PC-9 (cell line): ENCODE data around the gene NTNG2. TPM values are rescaled to one million over a fixed set of nuclear protein-coding genes. Genes with fewer than 3 reads are reported as not detected.

Experiments
- BruUV-seq: library from RNA; stranded (reverse); fragments of 400-500 nt; replicated peaks from 2 replicates; lab custom pipeline; 2021; lab: Mats Ljungman, UMichigan
- CTCF ChIA-PET: fragments of 300-600 bp; sonication (Branson Sonifier 250); formaldehyde crosslinking; loops from one replicate; lab custom pipeline; 2022; ENCODE audit warnings: antibody characterized with exemption; lab: Charles Lee
- POLR2A ChIA-PET: fragments of 300-600 bp; sonication (Branson Sonifier 250); formaldehyde crosslinking; loops from one replicate; lab custom pipeline; 2022; ENCODE audit warnings: antibody characterized with exemption; ENCODE audit not compliant: unreplicated experiment; lab: Charles Lee
- DNase-seq, 2 experiments: peaks; one replicate each; pipeline versions ENCODE4 v3.0.0 to v3.0.0-alpha.2; 2015 to 2022; ENCODE audit warnings: mixed read lengths in 1 of 2
- H2AFZ ChIP-seq: fragments of 200-600 bp; sonication (generic); 2 replicates; pipeline ENCODE4 v1.8.1; 2017; ENCODE audit warnings: antibody characterized with exemption
- H3F3A ChIP-seq: fragments of 200-600 bp; sonication (generic); 2 replicates; pipeline ENCODE4 v1.8.1; 2017; ENCODE audit warnings: antibody characterized with exemption, mild to moderate bottlenecking, low read depth; ENCODE audit not compliant: insufficient read depth
- H3K27ac ChIP-seq: fragments of 200-600 bp; sonication (generic); 2 replicates; pipeline ENCODE4 v1.6.1; 2016; ENCODE audit warnings: mixed run types
- H3K27me3 ChIP-seq: fragments of 200-600 bp; sonication (generic); 2 replicates; pipeline ENCODE4 v1.6.1; 2016; ENCODE audit warnings: low read depth, mixed run types; ENCODE audit not compliant: insufficient read depth
- H3K36me3 ChIP-seq: fragments of 200-600 bp; sonication (generic); 2 replicates; pipeline ENCODE4 v1.6.1; 2016; ENCODE audit warnings: low read depth, mixed run types
- H3K4me1 ChIP-seq: fragments of 200-600 bp; sonication (generic); replicated peaks from 2 replicates; pipeline ENCODE4 v1.6.1; 2016; ENCODE audit warnings: mixed run types; ENCODE audit not compliant: insufficient read depth
- H3K4me2 ChIP-seq: fragments of 200-600 bp; sonication (generic); 2 replicates; pipeline ENCODE4 v1.6.1; 2017; ENCODE audit warnings: mixed run types
- H3K4me3 ChIP-seq: fragments of 200-600 bp; sonication (generic); 2 replicates; pipeline ENCODE4 v1.6.1; 2016; ENCODE audit warnings: mixed run types
- H3K79me2 ChIP-seq: fragments of 200-600 bp; sonication (generic); 2 replicates; pipeline ENCODE4 v1.6.1; 2017; ENCODE audit warnings: low read depth, mixed run types
- H3K9me2 ChIP-seq: fragments of 200-600 bp; sonication (generic); 2 replicates; pipeline ENCODE4 v1.8.1; 2017; ENCODE audit warnings: mild to moderate bottlenecking; ENCODE audit not compliant: insufficient read depth
- H3K9me3 ChIP-seq: fragments of 200-600 bp; sonication (generic); 2 replicates; pipeline ENCODE4 v1.8.1; 2016; ENCODE audit warnings: low read depth; ENCODE audit not compliant: insufficient read depth
- H4K20me1 ChIP-seq: fragments of 200-600 bp; sonication (generic); 2 replicates; pipeline ENCODE4 v1.8.1; 2017; ENCODE audit not compliant: insufficient read depth
- CTCF ChIP-seq: fragments of 200-600 bp; sonication (generic); conservative IDR thresholded peaks from 2 replicates; pipeline ENCODE4 v1.6.1; 2017; ENCODE audit warnings: mixed run types, antibody characterized with exemption, mild to moderate bottlenecking, moderate library complexity
- EZH2 ChIP-seq: fragments of 200-600 bp; sonication (generic); IDR thresholded peaks from 2 replicates; pipeline ENCODE4 v1.8.0; 2017; ENCODE audit warnings: antibody characterized with exemption, low read depth
- intact Hi-C: fragments of 100-400 bp; cut with micrococcal nuclease; formaldehyde crosslinking; loops from one replicate; pipeline ENCODE4 v1.10.0; 2022; ENCODE audit not compliant: unreplicated experiment
- total RNA-seq: library from RNA; stranded (reverse); gene quantifications from 2 replicates; pipeline ENCODE4 v1.2.3, GENCODE V29; 2021

NTNG2 gene
- total RNA-seq, 1 experiment from 2014 or later: not detected

DNA sequence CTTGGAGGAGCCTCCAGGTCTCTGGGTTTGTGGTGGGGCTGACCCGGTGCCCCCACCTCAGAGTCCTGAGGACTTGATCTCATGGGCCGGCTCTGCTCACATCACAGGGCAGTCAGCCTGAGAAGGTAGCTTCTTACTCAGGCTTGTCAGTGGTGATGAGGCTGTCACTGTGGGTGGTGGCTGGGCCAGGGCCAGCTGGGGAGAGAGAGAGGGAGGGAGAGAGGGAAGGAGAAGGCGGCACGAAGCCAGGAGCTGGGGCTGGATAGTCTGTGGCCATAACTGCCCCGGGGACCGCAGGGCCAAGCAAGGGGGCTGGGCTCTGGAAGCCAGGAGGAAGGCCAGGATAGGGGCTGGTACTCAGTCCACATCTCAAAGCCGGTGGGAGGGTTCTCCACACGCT, 6.5 kb downstream of the NTNG2 start:
- Histone ChIP-seq H3K9me2 (no peaks in the 10 kb centered on the region), H3K4me1 (no peaks in the 10 kb centered on the region), H3K27ac (no peak overlapping the region), H3F3A (no peaks in the 10 kb centered on the region), H3K4me2 (no peak overlapping the region), H3K4me3 (no peak overlapping the region), H3K27me3 (peaks cover 90% of the 10 kb centered on the region), H3K79me2 (no peaks in the 10 kb centered on the region), H4K20me1 (peaks cover 6% of the 10 kb centered on the region; the same call in 1 of the 2 replicates), H3K36me3 (no peaks in the 10 kb centered on the region), H3K9me3 (no peaks in the 10 kb centered on the region), H2AFZ (no peak overlapping the region)
- ChIA-PET CTCF (interaction anchor here (0.6 to 0.9 kb wide), 2 partner anchors 68 to 913 kb away, joined by 3 read pairs; no protein-coding TSS in a partner anchor), POLR2A (interaction anchor here (0.5 to 0.6 kb wide), 2 partner anchors 25 to 242 kb away, joined by 3 to 5 read pairs; partner anchors contain the start of gene CFAP77)
- DNase-seq: no peak
- no peak for TF ChIP-seq EZH2
- TF ChIP-seq CTCF: no peak
- BruUV-seq: no TSS peak
- intact Hi-C loops: no loop called here

DNA sequence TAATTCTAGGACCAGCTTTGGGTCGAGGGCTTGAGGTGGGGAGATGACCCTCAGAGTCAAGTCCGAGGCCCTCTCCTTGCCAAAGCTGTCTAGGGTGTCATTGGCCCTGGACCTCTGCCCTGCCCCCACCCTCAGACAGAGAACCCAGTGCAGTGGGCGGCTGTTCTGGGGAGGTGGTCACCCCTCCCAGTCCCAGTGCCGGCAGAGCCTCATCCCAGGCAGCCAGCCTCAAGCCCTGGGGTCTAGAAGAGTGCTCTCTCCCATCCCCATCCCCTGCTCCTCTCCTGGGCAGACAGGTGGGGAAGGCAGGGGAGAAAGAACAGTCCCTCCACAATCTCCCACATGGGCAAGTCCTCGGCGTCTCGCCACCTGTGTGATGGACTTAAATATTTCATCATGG, 7.0 kb downstream of the NTNG2 start:
- Histone ChIP-seq H3K9me3 (no peaks in the 10 kb centered on the region), H4K20me1 (peaks cover 6% of the 10 kb centered on the region; the same call in 1 of the 2 replicates), H2AFZ (no peak overlapping the region), H3K4me2 (no peak overlapping the region), H3K4me1 (no peaks in the 10 kb centered on the region), H3K36me3 (no peaks in the 10 kb centered on the region), H3K4me3 (no peak overlapping the region), H3K27me3 (peaks cover 88% of the 10 kb centered on the region), H3K27ac (no peak overlapping the region), H3K9me2 (no peaks in the 10 kb centered on the region), H3K79me2 (no peaks in the 10 kb centered on the region), H3F3A (no peaks in the 10 kb centered on the region)
- TF ChIP-seq EZH2 (no peak), CTCF (no peak)
- BruUV-seq: no TSS peak
- POLR2A ChIA-PET: interaction anchor here (0.5 kb wide), 1 partner anchor 241 kb away, joined by 3 read pairs; the partner anchor contains the start of gene CFAP77
- CTCF ChIA-PET: interaction anchor here (1.3 kb wide), 1 partner anchor 67 kb away, joined by 4 read pairs; no protein-coding TSS in a partner anchor
- intact Hi-C loops: no loop called here
- no peak for DNase-seq

DNA sequence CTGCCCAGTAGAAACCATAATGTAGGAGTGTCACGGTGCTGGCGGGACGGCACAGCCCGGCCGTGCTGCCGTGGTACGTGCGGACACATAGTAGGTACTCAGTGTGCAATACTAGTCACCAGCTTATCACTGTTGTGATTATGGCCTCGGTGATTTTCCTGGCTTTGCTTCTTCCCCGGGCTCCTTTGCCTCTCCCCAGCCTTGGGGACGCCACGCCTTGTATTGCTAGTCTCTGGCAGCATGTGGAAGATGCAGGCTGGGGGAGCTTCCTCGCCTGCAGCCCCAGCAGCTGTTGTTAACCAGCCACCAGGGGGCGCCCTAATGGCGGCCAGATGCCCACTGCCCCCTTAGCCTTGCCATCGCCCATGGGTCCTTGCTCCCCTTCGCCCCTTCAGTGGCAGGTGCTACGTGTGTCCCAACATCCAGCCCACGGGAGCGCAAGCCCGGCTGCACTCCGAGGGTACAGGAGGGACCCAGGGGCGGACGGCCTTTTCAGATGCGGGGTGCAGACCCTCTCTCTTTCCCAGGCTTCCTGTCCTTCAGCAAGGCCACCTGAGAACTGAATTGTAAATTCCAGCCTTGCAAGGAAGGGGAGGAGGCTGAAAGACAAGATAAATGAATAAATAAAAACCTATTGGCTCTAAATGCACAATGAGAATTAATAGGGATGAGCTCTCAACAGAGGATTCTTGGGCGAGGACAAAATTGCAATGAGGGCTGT, 8.0 kb downstream of the NTNG2 start:
- TF ChIP-seq CTCF: peak; percentile 94
- no peak for TF ChIP-seq EZH2
- Histone ChIP-seq H3K4me1 (no peaks in the 10 kb centered on the region), H3K4me2 (no peak overlapping the region), H2AFZ (no peak overlapping the region), H3K36me3 (no peaks in the 10 kb centered on the region), H3K27me3 (peaks cover 81% of the 10 kb centered on the region), H3K9me3 (no peaks in the 10 kb centered on the region), H4K20me1 (peaks cover 6% of the 10 kb centered on the region; the same call in 1 of the 2 replicates), H3K79me2 (no peaks in the 10 kb centered on the region), H3F3A (no peaks in the 10 kb centered on the region), H3K9me2 (no peaks in the 10 kb centered on the region), H3K27ac (no peak overlapping the region), H3K4me3 (no peak overlapping the region)
- BruUV-seq: no TSS peak
- intact Hi-C loops: loop anchor here (2.0 kb wide), 1 partner anchor 67 kb away; no protein-coding TSS in a partner anchor
- ChIA-PET POLR2A (no interaction called here), CTCF (interaction anchor here (0.6 to 1.3 kb wide), 3 partner anchors 67 to 552 kb away, joined by 3 to 5 read pairs (median 4); no protein-coding TSS in a partner anchor)
- DNase-seq: peak in 1 of 2 experiments; percentile 41
